Heart left ventricle (tissue), 16 donors: Measurements from ENCODE around the gene NMRK2. TPM values are rescaled to one million over a fixed set of nuclear protein-coding genes. Genes with fewer than 3 reads are reported as not detected.

Source experiments
- ATAC-seq, 4 donors: fragments of 200-7000 bp; cut with Tn5 transposase; one replicate each; pipeline ENCODE4 v1.9.1; 2020 to 2022; ENCODE audit warnings: moderate library complexity in 4 of 4, mild to moderate bottlenecking in 3 of 4, moderate number of reproducible peaks in 1 of 4
- DNase-seq, 5 donors: peaks; one replicate each; pipeline ENCODE4 v3.0.0-alpha.2; 2020
- H3K27ac ChIP-seq, 12 donors: fragments of 200-600 bp; sonication (generic) in 4 of 12; one replicate each; pipeline versions ENCODE4 v1.5.0 to v1.8.0; 2016 to 2022; ENCODE audit warnings: mild to moderate bottlenecking in 2 of 12
- H3K27me3 ChIP-seq, 9 donors: fragments of 200-600 bp; sonication (generic) in 2 of 9; one replicate each; pipeline versions ENCODE4 v1.5.1 to v1.8.0; 2016 to 2022; ENCODE audit warnings: mild to moderate bottlenecking in 3 of 9
- H3K36me3 ChIP-seq, 9 donors: fragments of 200-600 bp; sonication (generic) in 2 of 9; one replicate each; pipeline versions ENCODE4 v1.5.0 to v1.8.0; 2018 to 2022; ENCODE audit warnings: mild to moderate bottlenecking in 2 of 9
- H3K4me1 ChIP-seq, 12 donors: fragments of 200-600 bp; sonication (generic) in 4 of 12; one replicate each; pipeline versions ENCODE4 v1.5.0 to v1.8.0; 2016 to 2022; ENCODE audit warnings: mild to moderate bottlenecking in 3 of 12
- H3K4me3 ChIP-seq, 12 donors: fragments of 200-600 bp; sonication (generic) in 4 of 12; one replicate each; pipeline versions ENCODE4 v1.5.0 to v1.8.0; 2017 to 2022; ENCODE audit warnings: mild to moderate bottlenecking in 9 of 12, moderate library complexity in 4 of 12
- H3K9me3 ChIP-seq, 12 donors: fragments of 200-600 bp; sonication (generic) in 4 of 12; one replicate each; pipeline versions ENCODE4 v1.5.0 to v1.8.0; 2016 to 2022; ENCODE audit warnings: mild to moderate bottlenecking in 1 of 12
- CTCF ChIP-seq, 12 donors: fragments of 200-600 bp; sonication (generic) in 4 of 12; IDR thresholded peaks; one replicate each; pipeline versions ENCODE4 v1.5.0 to v1.8.0; 2018 to 2022; ENCODE audit warnings: antibody characterized with exemption in 12 of 12, mild to moderate bottlenecking in 5 of 12
- POLR2A ChIP-seq, 2 donors: fragments of 450-650 bp; IDR thresholded peaks; one replicate each; pipeline ENCODE4 v1.6.1; 2017; ENCODE audit warnings: antibody characterized with exemption in 2 of 2, mild to moderate bottlenecking in 2 of 2, moderate library complexity in 2 of 2
- WGBS, 4 donors: extraction: QIAGEN DNeasy Blood & Tissue Kit in 2 of 4; methylation state at CpG; one replicate each; pipeline versions ENCODE4 v1.1.5 to v1.1.7; 2013 to 2018; 5-methylcytosine and 5-hydroxymethylcytosine counted together
- intact Hi-C, 10 donors: fragments of 100-400 bp; cut with DNase I; formaldehyde crosslinking; loops; one replicate each; pipeline versions ENCODE4 v1.11.1 to v1.14.2; 2022
- polyA plus RNA-seq, 2 donors: library from polyadenylated mRNA; stranded (reverse); fragments of 200-250 nt; gene quantifications; one replicate each; pipeline ENCODE4 v1.2.3, GENCODE V29; 2013
- total RNA-seq, 9 donors: library from RNA; depleted of rRNA in 2 of 9; stranded (reverse); fragments of >200 nt in 2 of 9; fragmentation: NEBNext Ultra II Directional in 3 of 9; extraction: Animal tissue kit (Norgen Biotek cat#: 25700) in 3 of 9; gene quantifications; one replicate each; pipeline versions ENCODE4 v1.1.0 to v1.2.4, GENCODE V29; 2016 to 2023
- donor health status: ischemic (EF 13 %, LVEDD 7.1; RV severe dilation, severe dysfunction).
- donor health status: healthy with polysubstance abuse.
- donor health status: DM: no; HTN: yes; CAD: no.
- donor health status: DM: no; HTN: no; CAD: no.
- donor health status: ischemic (EF 25% LVEDD 6.9; RV normal size, moderate dysfunction).
- donor health status: ischemic (EF 25% LVEDD 5.7; RV mildly dilated, moderate dysfunction).
- donor health status: healthy.
- donor health status: DM: yes; HTN: yes; CAD: no.
- donor health status: ischemic (EF 35%, LVEDD 5.7; RV mildly dilated, moderate dysfunction).
- donor health status: nonischemic (EF 11% LVEDD 7.7; RV severe dilation, severe dysfunction).
- donor health status: DM: yes; HTN: yes; CAD: no.
- donor health status: PGD.
- donor health status: ischemic (EF 29% LVEDD 5.4; RV normal size, mild dysfunction).
- donor health status: nonischemic (EF 23%, LVEDD 6.1; RV moderate dilation, normal function).

NMRK2 gene
- total and polyA plus RNA-seq, 11 donors = 347 to 2,001 (median 612) TPM

GRCh38 chr19:3968556-3969434, 35.9 kb downstream of the NMRK2 start:
- H3K27me3 ChIP-seq = no peaks in the 10 kb centered on the region
- peak overlapping the region in 10 of 12 donors; percentile 61 to 100 (median 90) for H3K4me3 ChIP-seq
- peak; percentile 84 to 96 (median 94) for DNase-seq
- peak overlapping the region; percentile 84 to 100 (median 98) for H3K27ac ChIP-seq
- peaks cover 17 to 57% (median 48%) of the 10 kb centered on the region in 12 donors for H3K4me1 ChIP-seq
- ATAC-seq = peak; percentile 82 to 90 (median 83)
- peaks cover 0 to 53% (median 46%) of the 10 kb centered on the region in 9 donors for H3K36me3 ChIP-seq
- WGBS, 4 donors = 10 to 16% (median 13%) methylated on average over 9 of the region's 9 CpGs
- peak; percentile 37 to 63 for TF ChIP-seq POLR2A (IDR thresholded peaks at IDR 0.05)
- TF ChIP-seq CTCF (IDR thresholded peaks at IDR 0.05) = no peak
- no peaks in the 10 kb centered on the region for H3K9me3 ChIP-seq
- intact Hi-C loops = loop anchor here in 4 of 10 donors (2.0 to 5.0 kb wide), 4 partner anchors 16 to 36 kb away; partner anchors contain the start of genes NMRK2 (in 3 of the 4) and EEF2 (in 1 of the 4)

- 6 to 13% (median 11%) methylated on average over 23 of the region's 23 CpGs for WGBS, 4 donors
Observed at GRCh38 chr19:3969435-3970312, 36.8 kb downstream of the NMRK2 start.

GRCh38 chr19:3970313-3970807, 37.5 kb downstream of the NMRK2 start:
- no peak for ATAC-seq
- TF ChIP-seq CTCF (IDR thresholded peaks at IDR 0.05) (no peak), POLR2A (IDR thresholded peaks at IDR 0.05) (no peak)
- H3K27me3 ChIP-seq = no peaks in the 10 kb centered on the region
- WGBS, 4 donors = 0 to 1% (median 1%) methylated on average over 20 to 21 of the region's 22 CpGs
- peak in 1 of 5 donors; percentile 31 for DNase-seq
- peaks cover 17 to 54% (median 47%) of the 10 kb centered on the region in 12 donors for H3K4me1 ChIP-seq
- H3K27ac ChIP-seq = peak overlapping the region; percentile 84 to 100 (median 98)
- no peaks in the 10 kb centered on the region for H3K9me3 ChIP-seq
- H3K36me3 ChIP-seq = peaks cover 0 to 44% (median 35%) of the 10 kb centered on the region in 9 donors
- H3K4me3 ChIP-seq = peak overlapping the region; percentile 61 to 100 (median 93)
- intact Hi-C loops = loop anchor here in 4 of 10 donors (2.0 kb wide), 1 partner anchor 14 kb away; the partner anchor contains the start of gene EEF2 (in 4 of the 4)

More at GRCh38 chr19:3969435-3970312, 36.8 kb downstream of the NMRK2 start:
- peaks cover 0 to 46% (median 38%) of the 10 kb centered on the region in 9 donors for H3K36me3 ChIP-seq
- H3K27ac ChIP-seq = peak overlapping the region; percentile 84 to 100 (median 98)
- TF ChIP-seq POLR2A (IDR thresholded peaks at IDR 0.05) (peak in 1 of 2 donors; percentile 15), CTCF (IDR thresholded peaks at IDR 0.05) (peak in 2 of 12 donors; percentile 4 to 6)
- peaks cover 17 to 56% (median 48%) of the 10 kb centered on the region in 12 donors for H3K4me1 ChIP-seq
- ATAC-seq (peak in 3 of 4 donors; percentile 2 to 24 (median 8)), DNase-seq (peak in 2 of 5 donors; percentile 57 to 62)
- intact Hi-C loops = loop anchor here in 5 of 10 donors (2.0 to 5.0 kb wide), 4 partner anchors 15 to 37 kb away; partner anchors contain the start of genes EEF2 (in 5 of the 5) and NMRK2 (in 3 of the 5)
- H3K27me3 ChIP-seq = no peaks in the 10 kb centered on the region
- H3K9me3 ChIP-seq = no peaks in the 10 kb centered on the region
- H3K4me3 ChIP-seq = peak overlapping the region; percentile 61 to 100 (median 93)
